GM12892 (cell line): Measurements from ENCODE around the gene TOM1.

Source experiments
- POLR2A ChIP-seq: IDR thresholded peaks from 2 replicates; pipeline ENCODE4 v1.6.1; 2011; ENCODE audit warnings: low read depth, low read length, control low read depth
- TAF1 ChIP-seq: IDR thresholded peaks from 2 replicates; pipeline ENCODE4 v1.6.1; 2011; ENCODE audit warnings: low read depth, mild to moderate bottlenecking, control low read depth, low read length, borderline replicate concordance

GRCh38 chr22:35393116-35394010 is 93.7 kb downstream of the TOM1 start:
- TF ChIP-seq POLR2A = no peak
- no peak for TF ChIP-seq TAF1
